Measurements from ENCODE around the gene RPUSD2. TPM values are rescaled to one million over a fixed set of nuclear protein-coding genes. Genes with fewer than 3 reads are reported as not detected.

The RPUSD2 gene
- total RNA-seq (10 to 100 TPM; 10.6 to 19.0 (median 15.5) TPM), polyA plus RNA-seq (10 to 100 TPM; 19.3 to 25.9 TPM), total RNA-seq (4.8 reads per million, percentile 23 among the genes with 10 or more reads in this experiment)

DNA sequence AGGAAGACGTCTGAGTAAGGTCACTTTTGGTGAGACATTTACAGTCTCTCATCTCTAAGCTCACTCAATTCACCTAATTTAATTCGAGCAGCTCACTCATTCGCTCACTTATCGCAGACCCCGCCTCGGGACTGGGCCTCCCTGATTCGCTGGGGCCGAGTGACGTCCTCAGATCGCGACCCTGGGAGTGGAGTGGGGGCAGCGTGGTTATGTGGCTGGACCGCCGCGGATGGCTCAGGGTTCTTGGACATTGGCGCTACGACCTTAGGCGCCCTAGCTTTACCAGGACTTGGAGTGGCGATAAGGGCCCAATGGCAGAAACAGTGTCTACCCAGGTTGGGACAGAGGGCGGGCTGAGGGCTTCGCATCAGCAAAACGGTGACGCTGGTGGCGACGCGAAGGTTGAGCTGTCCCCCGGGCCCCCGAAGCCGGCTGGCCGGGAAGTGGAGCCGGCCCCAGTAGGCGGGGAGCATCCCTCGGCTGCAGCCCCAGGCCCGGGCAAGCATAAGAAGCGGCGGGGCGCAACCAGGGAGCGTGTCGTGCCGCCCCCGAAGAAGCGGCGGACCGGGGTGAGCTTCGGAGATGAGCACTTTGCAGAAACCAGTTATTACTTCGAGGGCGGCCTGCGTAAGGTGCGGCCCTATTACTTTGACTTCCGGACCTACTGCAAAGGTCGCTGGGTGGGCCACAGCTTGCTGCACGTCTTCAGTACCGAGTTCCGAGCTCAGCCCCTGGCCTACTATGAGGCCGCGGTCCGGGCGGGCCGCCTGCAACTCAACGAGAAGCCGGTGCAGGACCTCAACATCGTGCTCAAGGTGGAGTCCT lies at the start of gene RPUSD2:
Gene RPUSD2 (plus strand): TSS at position 171 of the 825 bp plus-strand sequence. CDS start 39 bp downstream, at position 210.
- no peaks in the 10 kb centered on the region for H3K9me3 ChIP-seq (ENCODE audit: control insufficient read depth in 2 of 3, low read length in 3 of 3)
- H3K27ac ChIP-seq (ENCODE audit: low read depth, low read length) = peak within 1 kb of the TSS; percentile 98
- ChIA-PET POLR2A (interaction anchor here (0.7 to 1.8 kb wide), 17 partner anchors 8 to 325 kb away, joined by 3 to 12 read pairs (median 4); partner anchors contain the start of genes KNL1, RAD51 and VPS18), CTCF (interaction anchor here (0.6 to 1.3 kb wide), 5 partner anchors 11 to 289 kb away, joined by 3 to 7 read pairs (median 3); no protein-coding TSS in a partner anchor)
- peak within 1 kb of the TSS; percentile 88 to 99 (median 96) for H3K4me3 Mint-ChIP-seq
- peaks cover 31 to 54% (median 40%) of the 10 kb centered on the region in 7 donors for H3K4me1 Mint-ChIP-seq
- H3K9me3 Mint-ChIP-seq = no peaks in the 10 kb centered on the region
- peak within 1 kb of the TSS; percentile 95 for H3K4me3 ChIP-seq (ENCODE audit: low read length)
- no peaks in the 10 kb centered on the region for H3K27me3 ChIP-seq (ENCODE audit: control insufficient read depth in 2 of 2, insufficient read depth in 2 of 2, low read length in 2 of 2)
- H3K36me3 Mint-ChIP-seq = peaks cover 5 to 12% (median 8%) of the 10 kb centered on the region in 5 donors
- peaks cover 0 to 34% (median 4%) of the 10 kb centered on the region in 3 experiments for H3K36me3 ChIP-seq (ENCODE audit: control insufficient read depth in 2 of 3, insufficient read depth in 3 of 3, low read length in 3 of 3)
- peaks cover 18 to 20% of the 10 kb centered on the region in 2 donors for H3K4me1 ChIP-seq (ENCODE audit: control insufficient read depth in 2 of 2, insufficient read depth in 2 of 2, low read length in 2 of 2)
- peak; percentile 78 for ATAC-seq
- H3K27me3 Mint-ChIP-seq = peaks cover 0 to 8% (median 0%) of the 10 kb centered on the region in 5 donors
- peak within 1 kb of the TSS; percentile 93 to 100 (median 99) for H3K27ac Mint-ChIP-seq
- DNase-seq = peak; percentile 80 to 94 (median 92)
- intact Hi-C loops (cut with micrococcal nuclease) = loop anchor here (1.0 to 10.0 kb wide), 11 partner anchors 24 to 1705 kb away; partner anchors contain the start of genes INO80 (in 2 of the 2), RMDN3 (in 2 of the 2), BUB1B (in 1 of the 2) and CHST14 (in 1 of the 2)

- Histone ChIP-seq H3K27ac (ENCODE audit: low read depth, low read length) (no peak overlapping the region), H3K4me1 (ENCODE audit: control insufficient read depth in 2 of 2, insufficient read depth in 2 of 2, low read length in 2 of 2) (no peaks in the 10 kb centered on the region), H3K9me3 (ENCODE audit: control insufficient read depth in 2 of 3, low read length in 3 of 3) (no peaks in the 10 kb centered on the region), H3K4me3 (ENCODE audit: low read length) (no peak overlapping the region), H3K36me3 (ENCODE audit: control insufficient read depth in 2 of 3, insufficient read depth in 3 of 3, low read length in 3 of 3) (no peaks in the 10 kb centered on the region), H3K27me3 (ENCODE audit: control insufficient read depth in 2 of 2, insufficient read depth in 2 of 2, low read length in 2 of 2) (no peaks in the 10 kb centered on the region)
- POLR2A ChIA-PET = no interaction called here
- ATAC-seq = no peak
- H3K36me3 Mint-ChIP-seq = peaks cover 0 to 8% (median 0%) of the 10 kb centered on the region in 5 donors
- no peak for DNase-seq
- CTCF ChIA-PET = no interaction called here
- peaks cover 0 to 6% (median 4%) of the 10 kb centered on the region in 7 donors for H3K4me1 Mint-ChIP-seq
- no peak overlapping the region for H3K4me3 Mint-ChIP-seq
- no peak overlapping the region for H3K27ac Mint-ChIP-seq
- intact Hi-C loops (cut with micrococcal nuclease) = no loop called here
- no peaks in the 10 kb centered on the region for H3K9me3 Mint-ChIP-seq
- H3K27me3 Mint-ChIP-seq = peaks cover 0 to 13% (median 0%) of the 10 kb centered on the region in 5 donors
Observed at GRCh38 chr15:40523611-40524010, 45.5 kb upstream of the RPUSD2 start.

GRCh38 chr15:40525855-40526254 lies 43.2 kb upstream of the RPUSD2 start:
- Histone ChIP-seq H3K4me3 (ENCODE audit: low read length) (no peak overlapping the region), H3K36me3 (ENCODE audit: control insufficient read depth in 2 of 3, insufficient read depth in 3 of 3, low read length in 3 of 3) (no peaks in the 10 kb centered on the region), H3K27ac (ENCODE audit: low read depth, low read length) (no peak overlapping the region), H3K27me3 (ENCODE audit: control insufficient read depth in 2 of 2, insufficient read depth in 2 of 2, low read length in 2 of 2) (no peaks in the 10 kb centered on the region), H3K4me1 (ENCODE audit: control insufficient read depth in 2 of 2, insufficient read depth in 2 of 2, low read length in 2 of 2) (no peaks in the 10 kb centered on the region), H3K9me3 (ENCODE audit: control insufficient read depth in 2 of 3, low read length in 3 of 3) (no peaks in the 10 kb centered on the region)
- Mint-ChIP-seq H3K36me3 (peaks cover 0 to 13% (median 0%) of the 10 kb centered on the region in 5 donors), H3K27me3 (peaks cover 0 to 9% (median 0%) of the 10 kb centered on the region in 5 donors), H3K27ac (no peak overlapping the region), H3K9me3 (no peaks in the 10 kb centered on the region), H3K4me3 (no peak overlapping the region), H3K4me1 (peaks cover 0 to 4% (median 0%) of the 10 kb centered on the region in 7 donors)
- ATAC-seq (no peak), DNase-seq (no peak)
- ChIA-PET CTCF (no interaction called here), POLR2A (no interaction called here)
- intact Hi-C loops (cut with micrococcal nuclease) = no loop called here

DNA sequence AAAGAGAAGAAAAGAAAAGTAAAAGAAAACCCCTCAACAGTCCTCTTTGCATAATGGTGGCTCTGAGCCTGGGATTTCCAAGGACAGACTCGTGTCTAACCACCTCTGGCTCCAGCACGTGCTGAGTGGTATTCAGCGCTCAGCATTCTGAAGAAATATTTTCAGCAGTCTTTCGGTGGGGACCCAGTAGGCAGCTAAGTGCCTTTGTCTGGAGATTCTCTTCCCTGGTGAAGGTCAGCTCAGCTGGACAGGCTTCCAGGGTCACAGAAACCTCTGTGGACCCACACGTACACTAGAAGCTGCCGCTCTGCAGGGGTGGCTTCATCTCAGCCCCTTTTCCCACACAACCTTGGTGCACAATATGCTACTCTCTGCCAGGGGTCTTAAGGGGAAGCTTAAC lies 40.3 kb upstream of the RPUSD2 start:
- H3K36me3 Mint-ChIP-seq = peaks cover 0 to 13% (median 4%) of the 10 kb centered on the region in 5 donors
- CTCF ChIA-PET = no interaction called here
- no peak overlapping the region for H3K4me3 Mint-ChIP-seq
- peaks cover 0 to 4% (median 0%) of the 10 kb centered on the region in 7 donors for H3K4me1 Mint-ChIP-seq
- Histone ChIP-seq H3K9me3 (ENCODE audit: control insufficient read depth in 2 of 3, low read length in 3 of 3) (no peaks in the 10 kb centered on the region), H3K27ac (ENCODE audit: low read depth, low read length) (no peak overlapping the region), H3K4me1 (ENCODE audit: control insufficient read depth in 2 of 2, insufficient read depth in 2 of 2, low read length in 2 of 2) (no peaks in the 10 kb centered on the region), H3K4me3 (ENCODE audit: low read length) (no peak overlapping the region), H3K36me3 (ENCODE audit: control insufficient read depth in 2 of 3, insufficient read depth in 3 of 3, low read length in 3 of 3) (no peaks in the 10 kb centered on the region), H3K27me3 (ENCODE audit: control insufficient read depth in 2 of 2, insufficient read depth in 2 of 2, low read length in 2 of 2) (no peaks in the 10 kb centered on the region)
- POLR2A ChIA-PET = no interaction called here
- H3K27ac Mint-ChIP-seq = no peak overlapping the region
- no peaks in the 10 kb centered on the region for H3K27me3 Mint-ChIP-seq
- intact Hi-C loops (cut with micrococcal nuclease) = no loop called here
- ATAC-seq (no peak), DNase-seq (no peak)
- H3K9me3 Mint-ChIP-seq = no peaks in the 10 kb centered on the region

DNA sequence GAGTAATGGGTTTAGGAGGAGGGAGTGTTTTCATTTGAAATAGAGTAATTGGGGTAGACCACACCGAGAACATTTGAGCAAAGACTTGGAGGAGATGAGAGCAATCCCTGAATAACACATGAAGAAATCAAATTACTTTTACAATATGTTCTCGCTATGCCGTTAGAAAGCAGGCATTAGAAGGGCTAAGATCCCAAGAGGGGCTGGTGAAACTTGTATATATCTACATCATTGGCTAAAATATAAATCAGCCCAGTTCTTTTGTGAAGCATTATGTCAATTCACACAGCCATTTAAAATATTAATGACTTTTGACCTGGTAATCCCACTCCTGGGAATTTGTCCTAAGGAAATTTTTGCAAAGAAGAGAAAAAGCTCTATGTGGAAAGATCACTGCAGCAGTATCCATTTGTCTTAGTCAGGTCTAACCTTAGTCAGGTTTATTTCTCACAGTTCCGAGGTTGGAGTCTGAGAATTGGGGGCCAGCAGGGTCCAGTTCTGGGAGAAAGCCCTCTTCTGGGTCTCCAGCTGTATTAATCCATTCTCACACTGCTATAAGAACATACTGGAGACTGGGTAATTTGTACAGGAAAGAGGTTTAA lies 35.2 kb upstream of the RPUSD2 start:
- no peak for DNase-seq
- POLR2A ChIA-PET = interaction anchor here (0.6 kb wide), 1 partner anchor 9 kb away, joined by 5 read pairs; no protein-coding TSS in a partner anchor

GRCh38 chr15:40534371-40534770 lies 34.7 kb upstream of the RPUSD2 start:
- intact Hi-C loops (cut with micrococcal nuclease) = no loop called here
- Mint-ChIP-seq H3K36me3 (peaks cover 0 to 23% (median 4%) of the 10 kb centered on the region in 5 donors), H3K4me3 (no peak overlapping the region), H3K27ac (no peak overlapping the region), H3K4me1 (peaks cover 0 to 4% (median 0%) of the 10 kb centered on the region in 7 donors), H3K9me3 (no peaks in the 10 kb centered on the region), H3K27me3 (no peaks in the 10 kb centered on the region)
- ChIA-PET POLR2A (interaction anchor here (0.6 kb wide), 1 partner anchor 9 kb away, joined by 5 read pairs; no protein-coding TSS in a partner anchor), CTCF (no interaction called here)
- H3K4me3 ChIP-seq (ENCODE audit: low read length) = no peak overlapping the region
- H3K4me1 ChIP-seq (ENCODE audit: control insufficient read depth in 2 of 2, insufficient read depth in 2 of 2, low read length in 2 of 2) = no peaks in the 10 kb centered on the region
- no peak for DNase-seq
- H3K36me3 ChIP-seq (ENCODE audit: control insufficient read depth in 2 of 3, insufficient read depth in 3 of 3, low read length in 3 of 3) = peaks cover 0 to 5% (median 0%) of the 10 kb centered on the region in 3 experiments
- H3K9me3 ChIP-seq (ENCODE audit: control insufficient read depth in 2 of 3, low read length in 3 of 3) = no peaks in the 10 kb centered on the region
- H3K27ac ChIP-seq (ENCODE audit: low read depth, low read length) = no peak overlapping the region
- no peak for ATAC-seq
- H3K27me3 ChIP-seq (ENCODE audit: control insufficient read depth in 2 of 2, insufficient read depth in 2 of 2, low read length in 2 of 2) = no peaks in the 10 kb centered on the region

More for the DNA sequence above, 35.2 kb upstream of the RPUSD2 start:
- Mint-ChIP-seq H3K9me3 (no peaks in the 10 kb centered on the region), H3K4me3 (no peak overlapping the region), H3K27me3 (no peaks in the 10 kb centered on the region), H3K36me3 (peaks cover 0 to 18% (median 4%) of the 10 kb centered on the region in 5 donors), H3K4me1 (peaks cover 0 to 4% (median 0%) of the 10 kb centered on the region in 7 donors), H3K27ac (no peak overlapping the region)
- Histone ChIP-seq H3K4me1 (ENCODE audit: control insufficient read depth in 2 of 2, insufficient read depth in 2 of 2, low read length in 2 of 2) (no peaks in the 10 kb centered on the region), H3K27me3 (ENCODE audit: control insufficient read depth in 2 of 2, insufficient read depth in 2 of 2, low read length in 2 of 2) (no peaks in the 10 kb centered on the region), H3K36me3 (ENCODE audit: control insufficient read depth in 2 of 3, insufficient read depth in 3 of 3, low read length in 3 of 3) (no peaks in the 10 kb centered on the region), H3K9me3 (ENCODE audit: control insufficient read depth in 2 of 3, low read length in 3 of 3) (no peaks in the 10 kb centered on the region), H3K4me3 (ENCODE audit: low read length) (no peak overlapping the region), H3K27ac (ENCODE audit: low read depth, low read length) (no peak overlapping the region)
- CTCF ChIA-PET = no interaction called here
- ATAC-seq = no peak
- intact Hi-C loops (cut with micrococcal nuclease) = no loop called here
